HG02852 (cell line): ENCODE measurements around the gene FHOD1.

ENCODE experiments used
- ATAC-seq: cut with Tn5 transposase; IDR thresholded peaks from one replicate; pipeline ENCODE4 v1.9.1; 2021; ENCODE audit warnings: mild to moderate bottlenecking, moderate library complexity; ENCODE audit not compliant: unreplicated experiment

The FHOD1 gene

DNA sequence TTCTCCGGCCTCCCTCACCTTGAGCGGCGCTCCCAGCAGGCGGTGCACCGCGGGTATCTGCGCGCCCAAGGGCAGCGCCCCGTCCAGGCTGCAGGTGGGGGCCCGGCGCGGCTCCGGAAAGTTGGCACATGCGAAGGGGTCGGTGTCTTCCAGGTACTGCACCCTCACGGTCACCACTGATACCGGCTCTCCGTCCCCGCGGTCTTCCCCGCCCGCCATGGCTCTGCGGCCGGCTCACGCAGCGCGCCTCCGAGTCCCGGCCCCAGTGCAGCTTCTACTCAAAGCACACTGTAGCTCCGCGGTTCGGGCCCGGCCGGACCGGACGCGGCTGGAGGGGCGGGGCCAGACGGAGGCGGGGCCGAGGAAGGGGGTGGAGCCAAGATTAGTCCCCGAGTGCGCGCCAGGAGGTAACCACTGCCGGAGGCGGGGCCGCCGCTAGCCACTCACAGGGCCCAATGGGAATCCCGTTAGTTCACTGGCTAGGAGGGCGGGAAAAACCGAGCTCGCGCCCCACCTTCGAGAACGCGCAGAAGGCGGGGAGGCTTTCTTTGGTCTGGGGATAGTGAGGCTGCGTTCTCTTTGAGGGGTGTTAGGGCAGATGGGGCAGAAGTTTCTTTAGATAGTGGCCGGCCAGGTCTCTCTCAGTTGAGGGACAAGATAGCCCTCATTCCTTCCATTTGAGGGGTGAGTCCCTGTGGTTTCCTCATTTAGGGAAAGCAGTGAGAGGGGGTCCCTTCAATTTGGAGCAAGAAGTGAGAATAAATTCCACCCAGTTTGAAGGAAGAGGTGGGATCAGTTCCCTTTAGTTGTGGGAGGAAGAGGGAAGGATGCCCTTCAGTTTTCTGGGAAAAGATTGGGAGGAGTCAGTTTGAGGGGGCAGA, at the start of gene FHOD1:
TSS of gene FHOD1 (minus strand) at position 290 of the 881 bp plus-strand sequence. CDS start at position 219, 71 bp downstream.
- peak; percentile 43 for ATAC-seq

DNA sequence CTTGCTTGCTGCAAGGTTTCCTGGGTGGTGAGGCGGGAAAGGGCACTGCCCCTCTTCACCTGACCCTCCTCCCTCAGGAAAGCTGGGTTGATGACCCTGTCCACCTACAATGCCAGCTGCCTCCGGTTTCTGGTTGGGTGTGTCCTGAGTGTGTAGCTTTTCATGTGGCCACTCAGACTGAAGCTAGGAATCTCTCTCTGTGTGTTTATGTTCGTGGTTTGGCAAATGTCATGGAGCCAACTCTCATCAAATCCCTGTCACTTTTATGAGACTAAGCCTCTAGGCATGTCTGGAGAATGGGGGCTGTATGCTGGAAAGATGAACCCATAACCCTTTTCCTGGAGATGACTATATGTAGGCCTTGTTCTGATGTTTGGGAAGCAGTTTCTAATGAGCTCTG, 49.1 kb upstream of the FHOD1 start:
- ATAC-seq: no peak

DNA sequence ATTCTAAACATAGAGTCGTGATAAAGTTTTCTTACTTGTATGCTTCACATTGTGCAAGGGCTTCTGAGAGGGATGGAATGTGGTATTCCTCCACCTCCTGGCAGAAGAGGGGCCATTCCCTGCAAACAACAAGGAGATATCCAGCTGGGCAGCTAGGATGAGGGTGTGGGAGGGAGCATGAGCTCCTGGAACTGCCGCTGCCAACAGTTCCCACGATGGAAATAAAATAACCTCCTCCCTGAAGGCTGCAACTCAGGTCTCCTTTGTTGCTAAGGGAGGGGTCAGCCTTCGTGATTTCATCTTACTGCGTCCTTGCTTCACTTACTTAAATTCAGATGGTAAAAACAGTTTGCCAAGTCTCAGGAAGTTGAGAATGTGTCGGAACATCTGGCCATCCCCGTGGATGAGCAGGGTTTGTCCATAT, 47.7 kb upstream of the FHOD1 start:
- no peak for ATAC-seq

DNA sequence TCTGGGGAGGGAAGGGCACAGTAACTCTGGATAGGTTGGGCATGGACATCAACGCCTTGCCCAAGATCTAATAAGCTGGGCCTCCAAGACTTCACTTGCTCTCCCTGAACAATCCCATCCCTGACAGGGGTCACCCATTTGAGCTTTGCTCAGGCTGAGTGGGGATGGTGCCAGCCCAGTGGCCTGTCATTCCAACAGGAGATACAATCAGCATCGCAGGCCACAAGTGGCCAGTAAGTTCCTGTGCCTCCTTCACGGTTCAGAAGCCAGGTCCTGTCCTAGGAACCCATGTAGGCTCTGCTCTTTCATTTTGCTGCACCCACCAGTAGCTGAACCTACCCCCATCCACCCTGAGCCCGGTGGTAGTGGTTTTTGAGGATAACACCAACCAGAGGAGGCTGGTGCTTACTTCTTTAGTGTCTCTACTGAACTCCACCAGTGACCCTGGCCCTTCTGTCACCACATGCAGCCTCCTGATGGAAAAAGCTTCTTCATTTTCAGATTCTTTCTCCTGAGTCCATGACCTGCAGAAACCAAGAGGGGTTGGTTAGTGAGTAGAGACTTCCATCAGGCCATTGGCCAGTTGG, 47.0 kb upstream of the FHOD1 start:
- ATAC-seq: no peak

DNA sequence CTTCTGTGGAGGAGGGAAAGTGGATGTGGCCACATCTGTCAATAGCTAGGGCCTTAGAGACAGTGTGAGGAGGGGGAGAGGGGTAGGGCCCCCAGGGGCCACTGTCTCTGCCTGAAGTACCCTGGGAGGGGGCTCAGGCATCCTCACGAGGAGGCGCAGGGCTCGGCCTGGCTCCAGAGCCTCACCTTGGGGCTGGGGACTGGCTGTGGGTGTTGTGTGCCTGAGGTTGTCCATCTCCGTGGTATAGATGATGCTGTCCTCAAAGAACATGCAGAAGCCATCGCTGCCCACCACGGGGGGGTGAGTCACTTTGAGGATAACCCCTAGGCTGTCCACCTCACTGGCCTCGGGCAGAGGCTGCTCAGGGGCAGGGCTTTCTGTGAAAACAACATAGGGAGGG, 44.2 kb upstream of the FHOD1 start:
- ATAC-seq: no peak

DNA sequence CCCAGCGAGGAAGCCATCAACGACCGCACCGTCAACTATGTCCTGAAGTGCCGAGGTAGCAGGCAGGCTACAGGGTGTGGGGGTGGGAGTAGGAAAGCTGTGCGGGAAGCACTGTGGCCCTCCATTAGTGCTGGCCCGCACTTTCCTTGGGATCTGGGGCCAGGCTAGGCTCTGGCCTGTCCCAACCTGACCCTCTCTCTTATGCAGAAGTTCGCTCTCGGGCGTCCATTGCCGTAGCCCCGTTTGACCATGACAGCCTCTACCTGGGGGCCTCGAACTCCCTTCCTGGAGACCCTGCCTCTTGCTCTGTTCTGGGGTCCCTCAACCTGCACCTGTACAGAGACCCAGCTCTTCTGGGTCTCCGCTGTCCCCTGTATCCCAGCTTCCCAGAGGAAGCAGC, 40.7 kb upstream of the FHOD1 start:
- ATAC-seq: no peak

DNA sequence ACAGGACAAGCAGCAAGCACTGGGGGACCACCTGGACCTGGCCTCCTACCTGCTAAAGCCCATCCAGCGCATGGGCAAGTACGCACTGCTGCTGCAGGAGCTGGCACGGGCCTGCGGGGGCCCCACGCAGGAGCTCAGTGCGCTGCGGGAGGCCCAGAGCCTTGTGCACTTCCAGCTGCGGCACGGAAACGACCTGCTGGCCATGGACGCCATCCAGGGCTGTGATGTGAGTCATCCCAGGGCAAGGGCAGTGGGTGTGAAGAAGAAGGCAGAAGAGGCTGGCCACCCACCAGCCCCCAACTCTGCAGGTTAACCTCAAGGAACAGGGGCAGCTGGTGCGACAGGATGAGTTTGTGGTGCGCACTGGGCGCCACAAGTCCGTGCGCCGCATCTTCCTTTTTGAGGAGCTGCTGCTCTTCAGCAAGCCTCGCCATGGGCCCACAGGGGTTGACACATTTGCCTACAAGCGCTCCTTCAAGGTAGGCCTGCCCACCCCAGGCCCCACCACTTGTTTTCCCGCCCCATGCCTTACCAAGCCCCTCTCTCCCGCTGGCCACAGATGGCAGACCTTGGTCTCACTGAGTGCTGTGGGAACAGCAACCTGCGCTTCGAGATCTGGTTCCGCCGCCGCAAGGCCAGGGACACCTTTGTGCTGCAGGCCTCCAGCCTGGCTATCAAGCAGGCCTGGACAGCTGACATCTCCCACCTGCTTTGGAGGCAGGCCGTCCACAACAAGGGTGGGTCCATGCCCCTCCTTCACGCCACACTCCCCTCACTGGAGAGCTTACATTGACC, 39.4 kb upstream of the FHOD1 start:
- no peak for ATAC-seq

DNA sequence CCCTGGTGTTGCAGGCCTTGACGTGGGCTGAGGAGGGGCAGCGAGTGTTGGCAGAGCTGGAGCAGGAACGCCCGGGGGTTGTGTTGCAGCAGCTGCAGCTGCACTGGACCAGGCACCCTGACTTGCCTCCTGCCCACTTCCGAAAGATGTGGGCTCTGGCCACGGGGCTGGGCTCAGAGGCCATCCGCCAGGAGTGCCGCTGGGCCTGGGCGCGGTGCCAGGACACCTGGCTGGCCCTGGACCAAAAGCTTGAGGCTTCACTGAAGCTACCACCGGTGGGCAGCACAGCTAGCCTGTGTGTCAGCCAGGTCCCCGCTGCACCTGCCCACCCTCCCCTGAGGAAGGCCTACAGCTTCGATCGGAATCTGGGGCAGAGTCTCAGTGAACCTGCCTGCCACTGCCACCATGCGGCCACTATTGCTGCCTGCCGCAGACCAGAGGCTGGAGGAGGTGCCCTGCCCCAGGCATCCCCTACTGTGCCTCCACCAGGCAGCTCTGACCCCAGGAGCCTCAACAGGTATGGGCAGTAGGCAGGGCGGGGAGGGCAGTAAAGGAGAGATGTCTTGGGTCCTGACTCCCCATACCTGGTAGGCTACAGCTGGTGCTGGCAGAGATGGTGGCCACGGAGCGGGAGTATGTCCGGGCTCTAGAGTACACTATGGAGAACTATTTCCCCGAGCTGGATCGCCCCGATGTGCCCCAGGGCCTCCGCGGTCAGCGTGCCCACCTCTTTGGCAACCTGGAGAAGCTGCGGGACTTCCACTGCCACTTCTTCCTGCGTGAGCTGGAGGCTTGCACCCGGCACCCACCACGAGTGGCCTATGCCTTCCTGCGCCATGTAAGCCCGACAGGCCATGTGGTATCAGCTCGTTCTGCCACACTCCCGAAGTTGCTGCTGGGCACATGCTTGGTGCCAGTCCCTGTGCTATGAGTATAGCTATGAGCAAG, 37.7 kb upstream of the FHOD1 start:
- no peak for ATAC-seq

DNA sequence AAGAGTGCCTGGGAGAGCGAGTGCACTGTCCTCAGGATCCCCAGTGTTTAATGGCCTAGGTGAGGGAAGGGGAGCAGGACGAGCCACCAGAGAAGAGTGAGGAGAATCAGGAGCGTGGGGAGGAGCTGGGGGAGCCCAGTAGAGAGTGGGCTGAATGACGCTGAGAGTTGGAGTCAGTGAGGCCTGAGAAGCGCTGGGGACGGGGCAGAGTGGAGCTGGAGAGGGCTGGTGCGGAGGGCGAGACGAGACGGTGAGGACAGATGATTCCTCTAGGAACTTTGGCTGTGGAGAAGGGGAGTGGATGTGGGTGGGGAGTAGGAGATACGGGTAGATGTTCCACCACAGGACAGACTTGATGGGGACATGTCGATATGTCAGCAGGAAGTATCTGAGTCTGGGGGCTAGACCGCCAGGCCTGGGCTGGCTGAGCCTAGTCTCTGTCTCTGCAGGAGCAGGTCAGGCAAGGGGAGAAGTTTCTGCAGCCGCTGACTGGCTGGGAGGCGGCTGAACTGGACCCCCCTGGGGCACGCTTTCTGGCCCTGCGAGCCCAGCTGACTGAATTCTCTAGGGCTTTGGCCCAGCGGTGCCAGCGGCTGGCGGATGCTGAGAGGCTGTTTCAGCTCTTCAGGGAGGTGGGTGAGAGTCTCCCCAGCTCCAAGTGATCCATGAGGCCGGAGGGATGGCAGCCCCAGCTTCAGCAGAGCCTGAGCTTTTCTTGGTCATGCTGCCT, 36.7 kb upstream of the FHOD1 start:
- no peak for ATAC-seq

DNA sequence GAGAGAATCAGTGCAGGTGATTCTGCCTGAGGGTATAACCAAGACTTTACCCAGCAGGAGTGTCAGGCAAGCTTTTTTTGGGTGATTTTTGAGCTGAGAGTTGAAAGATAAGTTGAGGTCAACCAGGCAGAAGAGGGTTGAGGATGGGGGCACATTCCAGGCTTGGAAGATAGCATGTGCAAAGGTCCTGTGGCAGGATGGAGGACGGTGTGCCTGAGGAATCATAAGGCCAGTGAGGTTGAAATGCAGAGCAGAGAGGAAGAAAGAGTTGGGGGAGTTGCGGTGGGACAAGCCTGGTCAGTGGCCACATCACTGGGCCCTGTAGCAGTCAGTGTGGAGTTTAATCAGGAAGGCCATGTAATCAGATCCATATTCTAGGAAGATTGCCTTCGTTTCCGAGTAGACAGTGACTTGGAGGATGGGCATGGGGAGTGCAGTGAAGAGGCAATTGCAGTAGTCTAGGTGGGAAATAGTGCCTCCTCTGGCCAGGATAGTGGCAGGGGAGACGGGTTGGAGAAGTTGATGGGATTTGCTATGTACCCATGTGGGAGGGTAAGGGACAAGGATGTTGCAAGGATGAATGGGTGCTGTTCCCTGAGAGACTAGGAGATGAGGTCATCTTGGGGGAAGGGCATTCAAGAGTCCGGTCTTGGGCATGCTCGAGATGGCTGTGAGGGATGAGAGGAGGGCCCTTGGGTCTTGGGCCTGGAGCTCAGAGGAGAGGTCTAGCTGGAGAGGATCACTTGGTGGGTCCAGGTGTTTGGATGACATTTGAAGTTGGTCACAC, 36.0 kb upstream of the FHOD1 start:
- no peak for ATAC-seq

DNA sequence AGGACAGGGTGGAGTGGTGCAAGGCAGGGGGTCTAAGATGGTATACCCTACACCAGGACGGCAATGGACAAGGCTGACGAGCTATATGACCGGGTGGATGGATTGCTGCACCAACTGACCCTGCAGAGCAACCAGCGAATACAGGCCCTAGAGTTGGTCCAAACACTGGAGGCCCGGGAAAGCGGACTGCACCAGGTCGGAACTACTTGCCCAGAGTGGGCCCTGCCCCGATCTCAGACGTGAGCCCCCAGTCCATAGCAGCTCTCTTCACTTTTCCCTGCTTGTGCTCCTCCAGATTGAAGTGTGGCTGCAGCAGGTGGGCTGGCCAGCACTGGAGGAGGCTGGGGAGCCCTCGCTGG, 35.1 kb upstream of the FHOD1 start:
- ATAC-seq: no peak

DNA sequence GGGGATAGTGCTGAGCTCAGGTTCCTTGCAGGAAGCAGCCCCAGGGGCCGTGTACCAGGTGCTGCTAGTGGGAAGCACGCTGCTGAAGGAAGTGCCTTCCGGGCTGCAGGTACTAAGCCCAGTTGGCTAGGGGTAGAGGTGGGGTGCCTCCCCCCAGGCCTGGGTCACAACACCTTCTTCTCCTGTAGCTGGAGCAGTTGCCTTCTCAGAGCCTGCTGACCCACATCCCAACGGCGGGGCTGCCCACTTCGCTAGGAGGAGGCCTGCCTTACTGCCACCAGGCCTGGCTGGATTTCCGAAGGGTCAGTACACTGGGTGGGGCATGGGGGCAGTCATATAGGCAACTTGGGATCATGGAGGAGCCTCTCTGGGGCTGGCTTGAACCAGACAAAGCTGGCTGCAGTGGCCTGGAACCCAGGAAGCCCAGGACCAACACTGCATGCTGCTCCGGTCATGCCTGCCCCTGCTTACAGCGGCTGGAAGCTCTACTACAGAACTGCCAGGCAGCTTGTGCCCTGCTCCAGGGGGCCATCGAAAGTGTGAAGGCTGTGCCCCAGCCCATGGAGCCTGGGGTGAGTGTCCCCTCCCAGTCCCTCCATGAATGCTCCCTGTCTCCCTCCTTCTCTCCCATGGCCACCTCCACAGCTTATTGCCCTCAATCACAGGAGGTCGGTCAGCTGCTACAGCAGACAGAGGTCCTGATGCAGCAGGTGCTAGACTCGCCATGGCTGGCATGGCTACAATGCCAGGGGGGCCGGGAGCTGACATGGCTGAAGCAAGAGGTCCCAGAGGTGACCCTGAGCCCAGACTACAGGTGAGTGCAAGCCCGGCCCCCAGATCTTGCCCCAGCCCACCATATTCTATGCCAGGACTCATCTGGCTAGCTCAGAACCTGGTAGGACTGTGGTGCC, 34.5 kb upstream of the FHOD1 start:
- no peak for ATAC-seq

DNA sequence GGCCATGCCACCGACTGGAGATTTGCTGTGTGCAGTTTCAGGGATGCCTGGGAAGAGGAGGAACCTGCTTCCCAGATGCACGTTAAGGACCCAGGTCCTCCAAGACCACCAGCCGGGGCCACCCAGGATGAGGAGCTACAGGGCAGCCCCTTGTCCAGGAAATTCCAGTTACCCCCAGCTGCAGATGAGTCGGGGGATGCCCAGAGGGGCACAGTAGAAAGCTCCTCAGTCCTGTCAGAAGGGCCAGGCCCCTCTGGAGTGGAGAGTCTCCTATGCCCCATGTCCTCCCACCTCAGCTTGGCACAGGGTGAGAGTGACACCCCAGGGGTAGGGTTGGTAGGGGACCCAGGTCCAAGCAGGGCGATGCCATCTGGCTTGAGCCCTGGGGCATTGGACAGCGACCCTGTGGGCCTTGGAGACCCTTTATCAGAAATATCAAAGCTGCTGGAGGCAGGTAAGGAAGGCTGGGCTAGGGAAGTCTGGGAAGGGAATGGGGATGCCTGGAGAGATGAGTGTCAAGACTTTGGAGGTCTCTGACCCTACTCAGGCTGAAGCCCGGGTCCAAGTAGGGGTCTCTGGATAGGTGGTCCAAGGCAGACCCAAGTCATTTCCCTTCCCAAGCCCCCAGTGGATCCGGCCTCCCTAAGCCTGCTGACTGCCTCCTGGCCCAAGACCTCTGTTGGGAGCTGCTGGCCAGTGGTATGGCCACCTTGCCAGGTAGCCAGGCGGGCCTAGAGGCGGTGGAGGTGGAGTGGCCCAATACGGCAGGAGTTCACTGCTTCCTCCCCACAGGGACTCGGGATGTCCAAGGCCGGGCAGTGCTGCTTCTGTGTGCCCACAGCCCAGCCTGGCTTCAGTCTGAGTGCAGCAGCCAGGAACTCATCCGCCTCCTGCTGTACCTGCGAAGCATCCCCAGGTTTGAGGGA, 33.1 kb upstream of the FHOD1 start:
- ATAC-seq: no peak

DNA sequence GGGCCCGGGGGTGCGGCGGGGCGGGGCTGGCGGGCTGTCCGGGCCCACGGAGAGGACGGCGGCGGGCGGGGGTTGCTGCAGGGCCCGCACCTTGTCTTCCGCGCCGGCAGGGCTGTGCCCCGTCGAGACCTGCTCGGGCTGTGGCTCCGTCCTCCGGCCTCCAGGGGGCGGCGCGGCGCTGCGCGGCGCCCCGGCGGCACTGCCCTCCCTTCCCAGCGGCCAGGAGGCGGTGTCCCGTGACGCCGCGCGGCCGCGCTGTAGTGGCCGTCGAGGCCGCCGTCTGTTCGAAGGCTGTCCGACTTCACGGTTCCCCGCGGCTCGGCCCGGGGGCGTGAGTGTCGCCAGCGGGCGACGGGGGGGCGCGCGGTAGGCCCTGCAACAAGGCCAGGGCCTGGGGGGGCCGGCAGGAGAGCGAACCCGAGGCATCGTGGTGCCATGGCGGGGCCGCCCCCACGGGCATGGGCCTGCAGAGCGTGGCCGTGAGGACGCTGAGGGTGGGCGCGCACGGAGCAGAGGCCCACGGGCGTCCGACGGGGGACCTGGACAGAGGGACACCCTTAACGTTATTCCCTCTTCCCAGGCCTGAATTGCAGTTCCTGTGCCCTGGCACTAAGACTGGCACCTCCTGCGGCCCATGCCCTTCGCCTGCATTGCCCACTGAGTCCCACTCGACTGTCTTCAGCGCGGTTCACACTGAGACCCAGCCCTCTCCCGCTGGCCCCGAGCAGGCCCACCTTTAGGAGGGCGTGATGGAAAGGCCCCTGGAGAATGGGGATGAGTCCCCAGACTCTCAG, 32.2 kb upstream of the FHOD1 start, which contains the start of gene PLEKHG4:
TSS of gene PLEKHG4 (plus strand) at position 237 of the 794 bp plus-strand sequence. CDS start at position 750, 513 bp downstream.
- peak; percentile 86 for ATAC-seq

DNA sequence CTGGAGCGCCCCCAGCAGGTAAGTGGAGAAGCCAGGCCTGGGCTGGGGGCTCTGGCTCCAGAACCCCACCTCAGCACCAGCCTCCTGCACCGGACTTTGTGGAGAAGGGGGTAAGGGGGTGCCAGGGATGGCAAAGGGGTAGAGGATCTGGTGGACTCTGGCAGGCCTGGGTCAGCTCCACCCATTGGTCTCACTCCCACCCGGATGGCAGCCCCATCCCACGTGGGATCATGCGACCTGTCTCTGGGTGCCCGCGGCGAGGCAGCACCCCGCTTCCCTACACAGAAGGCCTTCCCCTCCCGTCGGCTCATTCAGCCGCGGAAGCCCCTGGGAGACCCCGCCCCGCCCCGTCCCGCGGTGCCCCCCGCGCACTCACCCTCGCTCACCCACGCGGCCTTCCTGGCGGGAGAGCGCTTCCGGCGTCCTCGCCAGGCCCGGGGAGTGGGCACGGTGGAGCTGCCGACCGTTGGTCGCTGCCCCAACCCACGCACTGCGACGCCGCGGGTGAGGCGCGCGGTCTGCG, 31.6 kb upstream of the FHOD1 start:
- ATAC-seq: peak; percentile 33
